HG03280 (cell line): Measurements from ENCODE around the gene CACNB2.
"Not testable (repeated sequence)": the region's sequence is repeated elsewhere in the genome, so short reads cannot be mapped to it uniquely, and the experiment has no call there.

Experiments used
- ATAC-seq: cut with Tn5 transposase; IDR thresholded peaks from one replicate; pipeline ENCODE4 v1.9.1; 2021; ENCODE audit warnings: mild to moderate bottlenecking, moderate library complexity; ENCODE audit not compliant: unreplicated experiment

CACNB2 gene

DNA sequence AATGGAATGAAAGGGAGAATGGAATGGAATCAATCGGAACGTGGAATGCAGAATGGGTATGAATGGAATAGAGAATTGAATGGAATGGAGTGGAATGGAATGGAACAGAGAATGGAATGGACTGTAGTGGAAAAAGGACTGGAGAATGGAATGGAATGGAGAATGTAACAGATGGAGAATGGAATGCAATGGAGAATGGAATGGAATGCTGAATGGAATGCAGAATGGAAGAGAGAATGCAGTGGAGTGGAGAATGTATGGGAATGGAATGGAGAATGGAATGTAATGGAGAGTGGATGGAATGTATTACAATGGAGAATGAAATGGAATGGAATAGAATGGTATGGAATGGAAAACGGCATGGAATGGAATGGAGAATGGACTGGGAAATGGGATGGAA, 414.3 kb downstream of the CACNB2 start:
- no peak for ATAC-seq

DNA sequence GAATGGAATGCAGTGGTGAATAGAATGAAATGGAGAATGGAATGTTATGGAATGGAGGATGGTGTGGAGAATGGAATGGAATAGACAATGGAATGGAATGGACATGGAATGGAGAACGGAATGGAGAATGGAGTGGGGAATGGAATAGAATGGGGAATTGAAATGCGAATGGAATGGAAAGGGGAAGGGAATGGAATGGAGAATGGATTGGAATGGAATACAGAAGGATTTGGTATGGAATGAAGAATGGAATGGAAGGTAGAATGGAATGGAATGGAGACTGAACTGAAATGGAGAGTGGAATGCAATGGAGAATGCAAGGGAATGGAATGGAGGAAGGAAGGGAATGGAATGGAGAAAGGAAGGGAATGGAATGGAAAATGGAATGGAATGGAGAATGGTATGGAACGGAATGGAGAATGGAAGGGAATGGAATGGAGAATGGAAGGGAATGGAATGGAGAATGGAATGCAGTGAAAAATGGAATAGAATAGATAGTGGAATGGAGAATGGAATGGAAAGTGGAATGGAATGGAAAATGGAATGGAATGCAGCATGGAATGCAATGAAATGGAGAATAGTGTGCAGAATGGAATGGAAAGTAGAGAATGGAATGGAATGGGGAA, 416.4 kb downstream of the CACNB2 start:
- no peak for ATAC-seq

DNA sequence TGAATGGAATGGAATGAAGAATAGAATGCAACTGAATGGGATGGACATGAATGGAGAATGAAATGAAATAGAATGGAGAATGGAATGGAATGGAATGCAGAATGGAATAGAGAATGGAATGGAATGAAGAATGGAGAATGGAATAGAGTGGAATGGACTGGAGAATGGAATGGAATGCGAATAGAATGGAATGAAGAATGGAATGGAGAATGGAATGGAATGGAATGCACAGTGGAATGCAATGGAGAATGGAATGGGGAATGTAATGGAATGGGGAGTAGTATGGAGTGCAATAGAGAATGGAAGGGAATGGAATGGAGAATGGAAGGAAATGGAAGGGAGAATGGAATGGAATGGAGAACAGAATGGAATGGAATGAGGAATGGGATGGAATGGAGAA, 417.7 kb downstream of the CACNB2 start:
- no peak for ATAC-seq

DNA sequence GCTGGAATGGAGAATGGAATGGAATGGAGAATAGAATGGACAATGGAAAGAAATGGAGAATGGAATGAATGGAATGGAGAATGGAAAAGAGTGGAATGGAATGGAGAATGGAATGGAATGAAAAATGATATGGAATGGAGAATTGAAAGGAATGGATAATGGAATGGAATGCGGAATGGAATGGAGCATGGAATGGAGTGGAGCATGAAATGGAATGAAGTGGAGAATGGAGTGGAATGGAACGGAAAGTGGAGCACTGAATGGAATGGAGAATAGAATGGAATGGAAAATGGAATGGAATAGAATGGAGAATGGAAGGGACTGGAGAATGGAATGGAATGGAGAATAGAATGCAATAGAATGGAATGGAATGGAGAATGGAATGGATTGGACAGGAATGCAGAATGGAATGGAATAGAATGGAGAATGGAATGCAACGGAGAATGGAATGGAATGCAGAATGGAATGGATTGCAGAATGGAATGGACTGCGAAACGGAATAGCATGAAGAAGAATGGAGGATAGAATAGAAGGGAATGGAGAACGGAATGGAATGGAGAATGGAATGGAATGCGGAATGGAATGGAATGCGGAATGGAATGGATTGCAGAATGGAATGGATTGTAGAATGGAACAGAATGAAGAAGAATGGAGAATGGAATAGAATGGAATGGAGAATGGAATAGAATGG, 421.8 kb downstream of the CACNB2 start:
- ATAC-seq = no peak

DNA sequence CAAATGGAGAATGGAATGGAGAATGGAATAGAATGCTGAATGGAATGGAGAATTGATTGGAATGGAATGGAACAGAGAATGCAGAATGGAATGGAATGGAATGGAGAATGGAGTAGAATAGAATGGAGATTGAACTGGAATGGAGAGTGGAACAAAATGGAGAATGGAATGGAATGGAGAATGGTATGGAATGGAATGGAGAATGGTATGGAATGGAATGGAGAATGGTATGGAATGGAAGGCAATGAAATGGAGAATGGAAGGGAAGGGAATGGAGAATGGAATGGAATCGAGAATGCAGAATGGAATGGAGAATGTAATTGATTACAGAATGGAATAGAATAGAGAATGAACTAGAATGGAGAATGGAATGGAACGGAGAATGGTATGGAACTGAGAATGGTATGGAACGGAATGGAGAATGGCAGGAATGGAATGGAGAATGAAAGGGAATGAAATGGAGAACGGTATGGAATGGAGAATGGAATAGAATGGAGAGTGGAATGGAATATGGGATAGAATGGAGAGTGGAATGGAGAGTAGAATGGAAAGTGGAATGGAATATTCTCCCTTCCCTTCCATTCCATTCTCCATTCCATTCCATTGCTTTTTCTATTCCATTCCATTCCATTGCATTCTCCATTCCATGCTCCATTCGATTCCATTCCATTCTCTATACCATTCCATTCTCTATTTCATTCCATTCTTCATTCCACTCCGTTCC, 422.9 kb downstream of the CACNB2 start:
- no peak for ATAC-seq

DNA sequence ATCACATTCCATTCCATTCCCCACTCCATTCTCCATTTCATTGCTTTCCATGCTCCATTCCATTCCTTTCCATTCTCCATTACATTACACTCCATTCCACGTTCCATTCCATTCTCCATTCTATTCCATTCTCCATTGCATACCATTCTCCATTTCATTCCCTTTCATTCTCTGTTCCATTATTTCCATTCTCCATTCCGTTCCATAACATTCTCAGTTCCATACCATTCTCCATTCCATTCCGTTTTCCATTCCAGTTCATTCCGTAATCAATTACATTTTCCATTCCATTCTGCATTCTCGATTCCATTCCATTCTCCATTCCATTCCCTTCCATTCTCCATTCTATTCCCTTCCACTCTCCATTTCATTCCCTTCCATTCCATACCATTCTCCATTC, 424.8 kb downstream of the CACNB2 start:
- ATAC-seq = no peak

DNA sequence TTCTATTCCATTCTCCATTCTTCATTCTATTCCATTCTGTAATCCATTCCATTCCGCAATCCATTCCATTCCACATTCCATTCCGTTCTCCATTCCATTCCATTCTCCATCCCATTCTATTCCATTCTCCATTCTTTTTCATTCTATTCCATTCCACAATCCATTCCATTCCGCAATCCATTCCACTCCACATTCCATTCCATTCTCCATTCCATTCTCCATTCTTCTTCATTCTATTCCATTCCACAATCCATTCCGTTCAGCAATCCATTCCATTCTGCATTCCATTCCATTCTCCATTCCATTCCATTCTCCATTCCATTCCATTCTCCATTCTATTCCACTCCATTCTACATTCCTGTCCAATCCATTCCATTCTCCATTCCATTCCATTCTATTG, 426.0 kb downstream of the CACNB2 start:
- no peak for ATAC-seq

DNA sequence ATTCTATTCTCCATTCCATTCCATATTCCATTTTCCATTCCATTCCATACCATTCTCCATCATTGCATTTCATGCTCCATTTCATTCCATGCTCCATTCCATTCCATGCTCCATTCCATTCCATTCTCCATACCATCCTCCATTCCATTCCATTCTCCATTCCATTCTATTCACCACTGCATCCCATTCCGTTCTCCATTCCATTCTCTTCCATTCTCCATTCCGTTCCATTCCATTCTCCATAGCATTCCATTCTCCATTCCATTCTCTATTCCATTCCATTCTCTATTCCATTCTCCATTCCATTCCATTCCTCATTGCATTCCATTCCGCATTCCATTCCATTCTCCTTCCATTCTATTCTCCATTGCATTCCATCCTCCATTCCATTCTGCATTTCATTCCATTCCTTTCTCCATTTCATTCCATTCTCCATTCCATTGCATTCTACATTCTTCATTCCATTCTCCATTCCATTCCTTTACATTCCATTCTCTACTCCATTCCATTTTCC, 427.2 kb downstream of the CACNB2 start:
- ATAC-seq = no peak

DNA sequence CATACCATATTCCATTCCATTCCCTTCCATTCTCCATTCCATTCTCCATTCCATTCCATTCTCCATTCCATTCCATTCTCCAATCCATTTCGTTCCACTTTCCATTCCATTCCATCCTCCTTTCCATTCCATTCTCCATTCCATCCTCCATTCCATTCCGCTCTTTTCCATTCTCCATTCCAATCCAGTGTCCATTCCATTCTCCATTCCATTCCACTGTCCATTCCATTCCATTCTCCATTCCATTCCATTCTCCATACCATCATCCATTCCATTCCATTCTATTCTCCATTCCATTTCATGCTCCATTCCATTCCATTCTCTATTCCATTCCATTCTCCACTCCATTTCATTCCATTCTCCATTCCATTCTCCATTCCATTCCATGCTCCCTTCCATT, 430.2 kb downstream of the CACNB2 start:
- not testable (repeated sequence) for ATAC-seq

DNA sequence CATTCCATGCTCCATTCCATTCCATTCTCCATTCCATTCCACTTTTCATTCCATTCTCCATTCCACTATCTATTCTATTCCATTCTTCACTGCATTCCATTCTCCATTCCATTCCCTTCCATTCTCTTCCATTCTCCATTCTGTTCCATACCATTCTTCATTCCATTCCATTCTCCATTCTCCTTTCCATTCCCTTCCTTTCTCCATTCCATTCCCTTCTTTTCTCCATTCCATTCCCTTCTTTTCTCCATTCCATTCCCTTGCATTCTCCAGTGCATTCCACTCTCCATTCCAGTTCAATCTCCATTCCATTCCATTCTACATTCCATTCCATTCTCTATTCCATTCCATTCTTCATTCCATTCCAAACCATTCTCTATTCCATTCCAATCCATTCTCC, 430.9 kb downstream of the CACNB2 start:
- ATAC-seq = no peak

DNA sequence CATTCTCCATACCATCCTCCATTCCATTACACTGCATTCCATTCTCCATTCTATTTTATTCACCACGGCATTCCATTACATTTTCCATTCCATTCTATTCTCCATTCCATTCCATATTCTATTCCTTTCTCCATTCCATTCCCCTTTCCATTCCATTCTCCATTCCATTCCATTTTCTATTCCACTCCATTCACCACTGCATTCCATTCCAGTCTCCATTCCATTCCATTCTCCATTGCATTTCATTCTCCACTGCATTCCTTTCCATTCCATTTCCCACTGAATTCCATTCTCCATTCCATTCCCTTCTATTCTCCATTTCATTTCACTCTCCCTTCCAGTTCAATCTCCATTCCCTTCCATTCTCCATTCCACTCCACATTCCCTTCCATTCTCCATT, 431.6 kb downstream of the CACNB2 start:
- no peak for ATAC-seq

DNA sequence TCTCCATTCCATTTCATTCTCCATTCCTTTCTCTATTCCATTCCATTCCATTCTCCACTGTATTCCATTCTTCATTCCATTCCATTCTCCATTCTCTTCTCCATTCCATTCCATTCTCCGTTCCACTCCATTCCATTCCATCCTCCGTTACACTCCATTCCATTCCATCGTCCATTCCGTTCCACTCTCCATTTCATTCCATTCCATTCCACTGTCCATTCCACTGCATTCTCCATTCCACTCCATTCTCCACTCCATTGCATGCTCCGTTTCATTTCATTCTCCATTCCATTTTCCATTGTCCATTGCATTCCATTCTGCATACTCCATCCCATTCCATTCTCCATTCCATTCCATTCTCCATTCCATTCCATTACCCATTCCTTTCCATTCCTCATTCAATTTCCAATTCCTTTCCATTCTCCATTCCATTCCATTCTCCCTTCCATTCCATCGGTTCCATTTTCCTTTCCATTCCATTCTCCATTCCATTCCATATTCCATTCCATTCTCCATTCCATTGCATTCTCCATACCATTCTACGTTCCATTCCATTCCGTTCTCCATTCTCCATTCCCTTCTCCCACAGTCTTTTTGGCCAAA, 432.8 kb downstream of the CACNB2 start:
- no peak for ATAC-seq

DNA sequence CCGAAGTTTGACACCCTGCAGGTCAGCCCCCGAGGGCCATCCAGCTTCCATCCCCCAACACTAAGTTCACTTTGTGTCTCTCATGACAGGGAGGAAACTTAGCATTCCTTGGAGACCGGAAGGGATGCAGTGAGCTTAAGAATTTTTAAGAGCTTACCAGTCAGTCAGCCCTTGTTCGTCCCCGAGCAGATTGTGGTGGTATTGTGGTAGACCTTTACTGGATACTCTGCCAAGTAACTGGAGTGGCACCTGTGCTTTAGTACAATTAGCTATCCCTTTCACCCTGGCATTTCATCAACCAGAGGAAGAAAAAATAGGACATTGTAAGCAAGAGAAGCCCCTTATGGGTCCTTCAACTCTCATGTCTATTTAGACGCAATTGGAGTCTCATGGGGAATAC, 436.4 kb downstream of the CACNB2 start:
- no peak for ATAC-seq

DNA sequence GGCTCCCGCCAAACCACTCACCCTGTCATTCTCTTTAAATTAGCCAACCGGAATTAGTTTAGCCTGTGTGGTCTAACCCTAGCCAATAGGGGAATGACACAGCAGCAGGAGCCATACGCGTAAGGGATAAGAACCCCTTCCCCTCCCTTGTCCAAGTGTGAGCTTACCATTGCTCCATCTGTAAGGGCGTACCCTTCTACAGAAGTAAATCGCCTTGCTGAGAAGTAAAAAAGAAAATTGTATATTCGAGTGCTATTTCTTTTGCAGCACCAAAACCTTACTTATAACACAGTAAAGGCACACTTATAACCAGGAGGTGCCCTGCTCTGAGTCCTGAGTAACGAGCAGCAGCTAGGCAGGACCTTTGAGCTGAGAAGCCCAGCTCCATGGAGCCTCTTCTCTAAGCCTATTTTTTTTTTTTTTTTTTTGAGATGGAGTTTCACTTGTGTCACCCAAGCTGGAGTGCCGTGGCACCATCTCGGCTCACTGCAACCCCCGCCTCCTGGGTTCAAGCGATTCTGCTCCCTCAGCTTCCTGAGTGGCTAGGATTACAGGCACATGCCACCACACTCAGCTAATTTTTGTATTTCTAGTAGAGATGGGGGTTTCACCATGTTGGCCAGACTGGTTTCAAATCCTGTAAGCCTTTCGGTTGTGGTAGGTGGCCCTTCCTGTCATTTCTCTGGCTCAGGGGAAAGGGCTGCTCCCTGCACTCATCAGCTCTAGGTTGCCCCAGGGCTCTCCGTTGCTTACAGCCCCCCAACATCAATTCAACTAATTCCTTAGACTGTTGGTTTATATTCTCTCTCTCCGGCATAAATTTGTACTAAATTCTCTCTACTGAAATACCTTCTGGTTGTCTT, 437.8 kb downstream of the CACNB2 start:
- ATAC-seq = no peak

DNA sequence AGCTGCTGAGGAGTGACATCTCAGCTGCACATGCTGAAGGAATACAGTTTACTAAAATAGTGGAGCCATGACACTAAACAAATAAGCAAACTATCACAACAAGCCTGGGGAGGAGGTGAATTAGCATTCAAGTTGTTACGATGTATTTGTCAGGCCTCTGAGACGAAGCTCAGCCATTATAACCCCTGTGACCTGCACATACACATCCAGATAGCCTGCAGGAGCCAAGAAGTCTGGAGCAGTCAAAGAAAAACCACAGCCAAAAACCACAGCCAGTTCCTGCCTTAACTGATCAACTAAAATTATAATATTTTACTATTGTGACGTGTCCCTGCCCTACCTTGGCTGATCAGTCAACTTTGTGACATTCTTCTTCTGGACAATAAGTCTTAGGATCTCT, 442.6 kb downstream of the CACNB2 start:
- no peak for ATAC-seq

DNA sequence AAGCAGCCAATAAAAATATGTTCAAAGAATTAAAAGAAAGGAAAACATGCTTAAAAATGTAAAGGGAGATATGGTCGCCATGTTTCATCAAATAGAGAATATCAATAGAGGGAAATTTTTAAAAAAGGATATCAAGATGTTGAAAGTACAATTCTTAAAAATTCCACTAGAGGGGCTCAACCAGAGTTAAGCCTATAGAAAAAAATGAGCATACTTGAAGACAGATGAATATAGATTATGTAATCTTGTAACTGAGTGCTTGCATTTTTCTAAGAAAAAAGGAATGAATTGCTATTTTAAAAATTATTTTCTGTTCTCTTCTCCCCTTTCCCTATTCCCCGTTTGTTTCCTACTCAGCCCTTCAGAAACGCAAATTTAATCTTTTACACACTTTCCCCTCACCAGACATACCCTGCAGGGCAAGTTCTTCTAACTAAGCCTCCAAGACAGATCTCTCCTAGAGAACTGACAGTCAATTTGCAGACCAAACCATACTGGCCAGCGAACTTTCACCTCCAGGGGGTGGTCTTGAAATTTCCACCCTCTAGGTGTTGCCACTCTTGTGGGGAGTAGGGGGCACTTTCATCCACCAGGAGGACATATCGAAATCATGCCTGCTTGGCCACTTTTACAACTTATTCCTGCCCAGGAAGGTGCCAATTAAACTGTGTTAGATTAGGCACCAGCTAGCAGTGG, 443.5 kb downstream of the CACNB2 start:
- ATAC-seq = no peak

DNA sequence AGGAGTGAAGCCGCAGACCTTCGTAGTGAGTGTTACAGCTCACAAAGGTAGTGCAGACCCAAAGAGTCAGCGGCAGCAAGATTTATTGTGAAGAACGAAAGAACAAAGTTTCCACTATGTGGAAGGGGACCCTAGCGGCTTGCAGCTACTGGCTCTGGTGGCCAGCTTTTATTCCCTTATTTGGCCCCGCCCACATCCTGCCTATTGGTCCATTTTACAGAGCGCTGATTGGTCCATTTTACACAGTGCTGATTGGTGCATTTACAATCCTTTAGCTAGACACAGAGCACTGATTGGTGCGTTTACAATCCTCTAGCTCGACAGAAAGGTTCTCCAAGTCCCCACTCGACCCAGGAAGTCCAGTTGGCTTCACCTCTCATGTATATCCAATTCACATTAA, 446.4 kb downstream of the CACNB2 start:
- ATAC-seq = not testable (repeated sequence)

DNA sequence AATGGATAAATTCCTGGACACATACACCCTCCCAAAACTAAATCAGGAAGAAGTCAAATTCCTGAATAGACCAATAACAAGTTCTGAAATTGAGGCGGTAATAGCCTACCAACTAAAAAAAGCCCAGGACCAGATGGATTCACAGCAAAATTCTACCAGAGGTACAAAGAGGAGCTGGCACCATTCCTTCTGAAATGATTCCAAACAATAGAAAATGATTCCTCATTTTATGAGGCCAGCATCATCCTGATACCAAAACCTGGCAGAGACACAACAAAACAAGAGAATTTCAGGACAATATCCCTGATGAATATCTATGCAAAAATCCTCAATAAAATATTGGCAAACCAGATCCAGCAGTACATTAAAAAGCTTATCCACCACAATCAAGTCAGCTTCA, 450.9 kb downstream of the CACNB2 start:
- not testable (repeated sequence) for ATAC-seq
